Breast epithelium (tissue), 4 donors: ENCODE data around the gene MBD3. TPM values are rescaled to one million over a fixed set of nuclear protein-coding genes. Genes with fewer than 3 reads are reported as not detected.

Source experiments
- DNase-seq, 2 donors: peaks; one replicate each; pipeline ENCODE4 v3.0.0-alpha.2; 2019; ENCODE audit warnings: low spot score in 2 of 2
- H3K27ac ChIP-seq, 2 donors: fragments of 200-600 bp; sonication (generic) in 1 of 2; one replicate each; pipeline ENCODE4 v1.5.1; 2016 to 2019; ENCODE audit warnings: mild to moderate bottlenecking in 1 of 2
- H3K27me3 ChIP-seq, 2 donors: fragments of 200-600 bp; sonication (generic) in 1 of 2; one replicate each; pipeline versions ENCODE4 v1.5.1 to v1.6.0; 2017 to 2019; ENCODE audit warnings: control low read depth in 1 of 2, mild to moderate bottlenecking in 1 of 2
- H3K36me3 ChIP-seq: fragments of 200-600 bp; one replicate; pipeline ENCODE4 v1.5.1; 2019
- H3K4me1 ChIP-seq, 2 donors: fragments of 200-600 bp; sonication (generic); one replicate each; pipeline ENCODE4 v1.5.1; 2016 to 2019; ENCODE audit warnings: control low read depth in 1 of 2
- H3K4me3 ChIP-seq, 3 donors: fragments of 200-600 bp; sonication (generic); 1 replicate in 2 of 3; 2 replicates in 1 of 3; pipeline ENCODE4 v1.5.1; 2016 to 2019; ENCODE audit warnings: mild to moderate bottlenecking in 3 of 3, moderate library complexity in 2 of 3
- H3K9me3 ChIP-seq, 2 donors: fragments of 200-600 bp; sonication (generic) in 1 of 2; one replicate each; pipeline ENCODE4 v1.5.1; 2016 to 2019; ENCODE audit warnings: control low read depth in 1 of 2
- CTCF ChIP-seq, 3 donors: fragments of 450-650 bp; IDR thresholded peaks; one replicate each; pipeline ENCODE4 v1.5.1; 2016 to 2017; ENCODE audit warnings: antibody characterized with exemption in 3 of 3, mild to moderate bottlenecking in 3 of 3, moderate library complexity in 3 of 3
- POLR2A ChIP-seq: fragments of 450-650 bp; IDR thresholded peaks from one replicate; pipeline ENCODE4 v1.6.1; 2016; ENCODE audit warnings: antibody characterized with exemption, mild to moderate bottlenecking, moderate library complexity
- POLR2AphosphoS5 ChIP-seq, 3 donors: sonication (generic); formaldehyde crosslinking; IDR thresholded peaks; one replicate each; pipeline ENCODE4 v1.6.1; 2017; ENCODE audit warnings: antibody characterized with exemption in 3 of 3
- intact Hi-C: fragments of 100-400 bp; cut with DNase I; formaldehyde crosslinking; loops from one replicate; pipeline ENCODE4 v1.15.1; 2023; ENCODE audit warnings: low total_unique reads
- total RNA-seq, 3 donors: library from RNA; depleted of rRNA; stranded (reverse); fragments of >200 nt; gene quantifications; one replicate each; pipeline ENCODE4 v1.1.0, GENCODE V29; 2016

MBD3 gene
- total RNA-seq, 3 donors from 2014 or later, result 51.8 to 71.3 (median 70.8) TPM

GRCh38 chr19:1598777-1599459 lies 6.3 kb upstream of the MBD3 start:
- TF ChIP-seq POLR2AphosphoS5 (IDR thresholded peaks at IDR 0.05) (no peak), CTCF (IDR thresholded peaks at IDR 0.05) (no peak), POLR2A (no peak)
- H3K27ac ChIP-seq, result no peak overlapping the region
- no peak for DNase-seq
- H3K27me3 ChIP-seq, result no peaks in the 10 kb centered on the region
- H3K4me3 ChIP-seq, result no peak overlapping the region
- intact Hi-C loops, result no loop called here
- H3K36me3 ChIP-seq, result peaks cover 9% of the 10 kb centered on the region
- H3K9me3 ChIP-seq, result no peaks in the 10 kb centered on the region
- H3K4me1 ChIP-seq, result peaks cover 0 to 6% of the 10 kb centered on the region in 2 donors

- TF ChIP-seq POLR2A (no peak), POLR2AphosphoS5 (IDR thresholded peaks at IDR 0.05) (no peak), CTCF (IDR thresholded peaks at IDR 0.05) (no peak)
- Histone ChIP-seq H3K4me3 (peak overlapping the region; percentile 53 to 91 (median 73)), H3K4me1 (peaks cover 9 to 12% of the 10 kb centered on the region in 2 donors), H3K9me3 (no peaks in the 10 kb centered on the region), H3K36me3 (peaks cover 9% of the 10 kb centered on the region), H3K27ac (peak overlapping the region in 1 of 2 donors; percentile 30), H3K27me3 (no peaks in the 10 kb centered on the region)
- DNase-seq, result no peak
- intact Hi-C loops, result no loop called here
These were observed 772 bp upstream of the MBD3 start for GRCh38 chr19:1593501-1593772.

- TF ChIP-seq POLR2AphosphoS5 (IDR thresholded peaks at IDR 0.05) (peak in 2 of 3 donors; percentile 18 to 30), CTCF (IDR thresholded peaks at IDR 0.05) (no peak)
- peak; percentile 68 to 81 for DNase-seq
- H3K27ac ChIP-seq, result peak overlapping the region; percentile 87 to 98
- H3K4me1 ChIP-seq, result peaks cover 9 to 12% of the 10 kb centered on the region in 2 donors
- peaks cover under 1% of the 10 kb centered on the region for H3K36me3 ChIP-seq
- intact Hi-C loops, result no loop called here
- peak overlapping the region; percentile 73 to 91 (median 81) for H3K4me3 ChIP-seq
- H3K9me3 ChIP-seq, result no peaks in the 10 kb centered on the region
- no peaks in the 10 kb centered on the region for H3K27me3 ChIP-seq
These were observed 476 bp downstream of the MBD3 start for GRCh38 chr19:1592024-1592754.

- intact Hi-C loops, result no loop called here
- H3K27ac ChIP-seq, result peak overlapping the region; percentile 87 to 98
These were observed 1.1 kb downstream of the MBD3 start for GRCh38 chr19:1591421-1592023.

More at GRCh38 chr19:1591421-1592023, 1.1 kb downstream of the MBD3 start:
- Histone ChIP-seq H3K27me3 (no peaks in the 10 kb centered on the region), H3K9me3 (no peaks in the 10 kb centered on the region), H3K4me3 (peak overlapping the region; percentile 73 to 91 (median 81)), H3K4me1 (peaks cover 9 to 12% of the 10 kb centered on the region in 2 donors), H3K36me3 (no peaks in the 10 kb centered on the region)
- no peak for TF ChIP-seq POLR2A
- no peak for TF ChIP-seq CTCF (IDR thresholded peaks at IDR 0.05)
- no peak for DNase-seq
